NCI-H1417 treated with DMSO at 0.1 percent for 48 hours (cell line): ENCODE data around the gene KLHL10.

Experiments
- DNase-seq: peaks from one replicate; lab custom pipeline; 2025; lab: John Stamatoyannopoulos, UW

The KLHL10 gene

GRCh38 chr17:41837761-41838538, at the start of gene KLHL10:
KLHL10 (plus strand) TSS chr17:41837825; CDS start chr17:41837933, 108 bp downstream.
- no peak for DNase-seq

- no peak for DNase-seq
These were observed 44.5 kb upstream of the KLHL10 start for GRCh38 chr17:41792845-41793783.

GRCh38 chr17:41793784-41794539, 43.7 kb upstream of the KLHL10 start:
- no peak for DNase-seq

- no peak for DNase-seq
These were observed 43.1 kb upstream of the KLHL10 start for GRCh38 chr17:41794540-41794975.

- no peak for DNase-seq
These were observed 41.3 kb upstream of the KLHL10 start for GRCh38 chr17:41796121-41796895.

- DNase-seq, result no peak
These were observed 40.2 kb upstream of the KLHL10 start for GRCh38 chr17:41797377-41797776.

- DNase-seq, result no peak
These were observed 38.3 kb upstream of the KLHL10 start for GRCh38 chr17:41799366-41799765.

GRCh38 chr17:41800601-41801373, 36.8 kb upstream of the KLHL10 start:
- no peak for DNase-seq

GRCh38 chr17:41801374-41802271, 36.0 kb upstream of the KLHL10 start:
- no peak for DNase-seq

- DNase-seq, result no peak
These were observed 34.3 kb upstream of the KLHL10 start for GRCh38 chr17:41803049-41804020.

- no peak for DNase-seq
These were observed 30.8 kb upstream of the KLHL10 start for GRCh38 chr17:41806685-41807445.

GRCh38 chr17:41810659-41811548, 26.7 kb upstream of the KLHL10 start:
- no peak for DNase-seq

GRCh38 chr17:41811549-41812380, 25.9 kb upstream of the KLHL10 start, which contains the start of gene P3H4:
P3H4 (minus strand) TSS chr17:41811949; CDS start chr17:41811915, 34 bp downstream.
- peak; percentile 21 for DNase-seq

GRCh38 chr17:41812381-41813151, 25.1 kb upstream of the KLHL10 start, which contains the start of gene FKBP10:
FKBP10 (plus strand) TSS chr17:41813004; CDS start chr17:41813035, 31 bp downstream.
- DNase-seq, result no peak
